IPS-18a (cell line): ENCODE results near the gene FBN3.

Source experiments
- H3K27ac ChIP-seq: one replicate; pipeline ENCODE4 v1.5.1; 2013; ENCODE audit warnings: low read length
- H3K27me3 ChIP-seq: one replicate; pipeline ENCODE4 v1.6.1; 2013; ENCODE audit warnings: mild to moderate bottlenecking, low read length; ENCODE audit not compliant: control insufficient read depth, insufficient read depth
- H3K36me3 ChIP-seq: one replicate; pipeline ENCODE4 v1.6.1; 2013; ENCODE audit warnings: low read depth, low read length; ENCODE audit not compliant: control insufficient read depth
- H3K4me1 ChIP-seq: one replicate; pipeline ENCODE4 v1.6.1; 2013; ENCODE audit warnings: low read depth, low read length; ENCODE audit not compliant: control insufficient read depth
- H3K4me3 ChIP-seq: one replicate; pipeline ENCODE4 v1.5.1; 2013; ENCODE audit warnings: low read length
- H3K9ac ChIP-seq: one replicate; pipeline ENCODE4 v1.6.1; 2013; ENCODE audit warnings: mild to moderate bottlenecking, low read length, moderate library complexity
- H3K9me3 ChIP-seq: one replicate; pipeline ENCODE4 v1.6.1; 2013; ENCODE audit warnings: low read depth, low read length; ENCODE audit not compliant: control insufficient read depth

Gene FBN3

DNA sequence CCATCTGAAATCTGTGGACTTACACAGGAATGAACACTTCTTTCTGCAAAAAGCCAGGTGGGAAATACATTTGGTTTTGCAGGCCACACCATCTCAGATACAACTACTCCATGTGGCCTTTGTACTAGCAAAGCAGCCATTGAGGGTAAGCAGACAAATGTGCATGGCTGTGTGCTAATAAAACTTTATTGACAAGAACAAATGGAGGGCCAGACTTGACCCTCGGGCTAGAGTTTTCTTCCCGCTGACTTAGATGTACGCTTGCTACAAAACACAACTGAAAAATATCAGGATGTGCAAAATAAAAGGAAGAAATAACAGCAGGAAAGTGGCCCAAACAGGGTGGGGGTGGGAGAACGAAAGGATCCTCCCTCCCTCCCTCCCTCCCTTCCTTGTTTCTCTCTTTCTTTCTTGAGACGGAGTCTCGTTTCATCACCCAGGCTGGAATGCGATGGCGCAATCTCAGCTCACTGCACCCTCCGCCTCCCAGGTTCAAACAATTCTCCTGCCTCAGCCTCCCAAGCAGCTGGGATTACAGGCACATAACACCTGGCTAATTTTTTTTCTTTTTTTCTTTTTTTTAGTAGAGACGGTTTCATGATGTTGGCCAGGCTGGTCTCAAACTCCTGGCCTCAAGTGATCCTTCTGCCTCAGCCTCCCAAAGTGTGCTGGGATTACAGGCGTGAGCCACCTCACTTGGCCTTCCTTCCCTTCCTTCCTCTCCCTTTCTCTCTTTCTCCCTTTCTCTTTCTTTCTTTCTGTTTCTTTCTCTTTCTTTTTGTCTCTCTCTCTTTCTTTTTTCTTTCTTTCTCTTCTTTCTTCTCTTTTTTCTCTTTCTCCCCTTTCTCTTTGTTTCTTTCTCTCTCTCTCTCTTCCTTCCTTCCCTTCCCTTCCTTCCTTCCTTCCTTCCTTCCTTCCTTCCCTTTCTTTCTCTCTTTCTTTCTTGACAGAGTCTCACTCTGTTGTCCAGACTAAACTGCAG lies 67.5 kb downstream of the FBN3 start:
- Histone ChIP-seq H3K36me3 (no peaks in the 10 kb centered on the region), H3K27ac (no peak overlapping the region), H3K4me1 (no peaks in the 10 kb centered on the region), H3K27me3 (no peaks in the 10 kb centered on the region), H3K9ac (no peak overlapping the region), H3K4me3 (no peak overlapping the region), H3K9me3 (no peaks in the 10 kb centered on the region)

- no peak overlapping the region for H3K9ac ChIP-seq
- H3K27ac ChIP-seq = no peak overlapping the region
- no peaks in the 10 kb centered on the region for H3K9me3 ChIP-seq
- H3K4me3 ChIP-seq = no peak overlapping the region
- H3K4me1 ChIP-seq = no peaks in the 10 kb centered on the region
- H3K27me3 ChIP-seq = no peaks in the 10 kb centered on the region
- no peaks in the 10 kb centered on the region for H3K36me3 ChIP-seq
These were observed 68.6 kb downstream of the FBN3 start for GRCh38 chr19:8080832-8081231.

DNA sequence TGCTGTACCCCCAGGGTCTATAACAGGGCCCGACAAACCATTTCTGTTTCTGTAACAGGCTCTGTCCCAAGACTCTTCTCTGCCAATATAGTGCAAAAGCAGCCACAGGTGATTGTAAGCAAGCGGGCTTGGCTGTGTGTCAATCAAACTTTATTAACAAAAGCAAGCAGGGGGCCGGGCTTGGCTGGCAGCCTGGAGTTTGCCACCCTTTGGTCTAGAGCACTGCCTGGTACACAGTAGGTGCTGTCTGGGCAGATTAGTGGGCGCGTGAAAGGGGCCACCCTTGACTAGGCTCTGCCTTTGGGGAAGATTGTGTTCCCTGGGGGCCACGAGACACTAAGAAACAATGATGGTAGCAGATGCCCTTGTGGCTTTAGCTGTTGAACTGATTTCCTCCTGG lies 69.4 kb downstream of the FBN3 start:
- Histone ChIP-seq H3K36me3 (no peaks in the 10 kb centered on the region), H3K4me3 (no peak overlapping the region), H3K27ac (no peak overlapping the region), H3K9me3 (no peaks in the 10 kb centered on the region), H3K4me1 (no peaks in the 10 kb centered on the region), H3K27me3 (no peaks in the 10 kb centered on the region), H3K9ac (no peak overlapping the region)

GRCh38 chr19:8075158-8076074 lies 74.0 kb downstream of the FBN3 start:
- H3K36me3 ChIP-seq = peaks cover 4% of the 10 kb centered on the region
- H3K4me3 ChIP-seq = no peak overlapping the region
- H3K4me1 ChIP-seq = no peaks in the 10 kb centered on the region
- no peak overlapping the region for H3K9ac ChIP-seq
- no peaks in the 10 kb centered on the region for H3K27me3 ChIP-seq
- no peak overlapping the region for H3K27ac ChIP-seq
- H3K9me3 ChIP-seq = no peaks in the 10 kb centered on the region

- H3K9me3 ChIP-seq = no peaks in the 10 kb centered on the region
- H3K4me3 ChIP-seq = no peak overlapping the region
- no peak overlapping the region for H3K27ac ChIP-seq
- H3K36me3 ChIP-seq = peaks cover 4% of the 10 kb centered on the region
- no peak overlapping the region for H3K9ac ChIP-seq
- H3K4me1 ChIP-seq = no peaks in the 10 kb centered on the region
- H3K27me3 ChIP-seq = no peaks in the 10 kb centered on the region
These were observed 74.9 kb downstream of the FBN3 start for GRCh38 chr19:8074501-8074900.

DNA sequence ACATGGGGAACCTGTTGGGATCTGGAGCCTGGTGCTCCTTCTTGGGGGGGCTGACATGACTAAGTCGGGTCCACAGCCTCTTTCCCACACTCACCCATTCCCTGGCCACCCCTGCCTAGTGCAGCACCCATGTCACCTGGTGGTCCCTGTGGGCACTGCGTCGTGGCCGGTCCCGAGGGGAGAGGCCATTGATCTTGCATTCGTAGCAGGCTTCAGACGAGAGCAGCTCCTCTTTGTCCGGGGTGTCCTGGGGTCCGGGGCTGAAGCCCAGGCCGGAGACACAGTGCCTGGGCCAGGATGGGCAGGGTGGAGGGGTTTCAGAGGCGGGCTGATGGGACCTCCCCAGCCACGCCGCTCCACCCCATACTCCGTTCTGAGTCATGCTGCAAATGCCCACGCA lies 77.5 kb downstream of the FBN3 start:
- Histone ChIP-seq H3K4me1 (no peaks in the 10 kb centered on the region), H3K9ac (no peak overlapping the region), H3K9me3 (no peaks in the 10 kb centered on the region), H3K4me3 (no peak overlapping the region), H3K27ac (no peak overlapping the region), H3K36me3 (peaks cover 4% of the 10 kb centered on the region), H3K27me3 (no peaks in the 10 kb centered on the region)

- Histone ChIP-seq H3K36me3 (no peaks in the 10 kb centered on the region), H3K9ac (no peak overlapping the region), H3K9me3 (no peaks in the 10 kb centered on the region), H3K27me3 (no peaks in the 10 kb centered on the region), H3K4me3 (no peak overlapping the region), H3K4me1 (no peaks in the 10 kb centered on the region), H3K27ac (no peak overlapping the region)
These were observed 80.1 kb downstream of the FBN3 start for GRCh38 chr19:8069096-8069973.

GRCh38 chr19:8065875-8066261 lies 83.5 kb downstream of the FBN3 start:
- no peak overlapping the region for H3K4me3 ChIP-seq
- H3K9ac ChIP-seq = no peak overlapping the region
- no peaks in the 10 kb centered on the region for H3K27me3 ChIP-seq
- H3K36me3 ChIP-seq = no peaks in the 10 kb centered on the region
- no peak overlapping the region for H3K27ac ChIP-seq
- no peaks in the 10 kb centered on the region for H3K4me1 ChIP-seq
- no peaks in the 10 kb centered on the region for H3K9me3 ChIP-seq

DNA sequence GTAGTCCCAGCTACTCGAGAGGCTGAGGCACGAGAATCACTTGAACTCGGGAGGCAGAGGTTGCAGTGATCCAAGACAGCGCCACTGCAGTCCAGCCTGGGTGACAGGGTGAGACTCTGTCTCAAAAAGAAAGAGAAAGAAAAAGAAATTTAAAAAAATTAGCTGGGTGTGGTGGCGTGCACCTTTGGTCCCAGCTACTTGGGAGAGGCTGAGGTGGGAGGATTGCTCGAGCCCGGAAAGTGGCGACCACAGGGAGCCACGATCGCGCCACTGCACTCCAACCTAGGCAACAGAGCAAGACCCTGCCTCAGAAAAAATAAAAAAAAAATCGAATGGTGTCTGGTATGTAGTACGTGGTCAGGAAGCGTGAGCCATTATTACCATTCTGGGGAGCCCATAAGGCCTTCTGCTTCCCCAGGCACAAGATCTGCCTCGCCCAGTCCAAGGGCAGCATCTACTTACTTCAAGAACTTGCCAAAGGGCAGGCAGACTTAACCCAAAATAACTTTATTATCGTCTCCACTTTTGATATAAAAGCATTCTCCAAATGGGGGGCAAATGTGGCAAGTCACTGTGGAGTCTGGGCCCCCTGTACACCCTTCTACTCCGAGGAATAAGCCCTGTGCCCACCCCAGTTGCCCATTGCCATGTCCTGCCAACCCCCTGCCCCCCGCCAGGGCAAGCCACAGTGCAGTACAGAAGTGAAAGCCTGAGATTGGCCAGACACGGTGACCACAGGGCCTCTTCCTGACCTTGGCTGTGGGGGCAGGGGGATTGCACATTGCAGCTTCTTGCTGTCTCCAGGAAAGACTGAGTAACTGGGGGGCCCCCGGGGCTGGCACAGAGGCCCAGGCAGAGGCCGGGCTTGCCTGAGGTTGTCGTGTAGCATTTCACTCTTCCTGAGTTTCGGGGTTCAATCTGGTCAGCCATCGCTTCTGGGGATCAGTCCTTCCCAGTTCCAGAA lies 84.2 kb downstream of the FBN3 start:
- H3K4me3 ChIP-seq = no peak overlapping the region
- no peak overlapping the region for H3K27ac ChIP-seq
- H3K27me3 ChIP-seq = no peaks in the 10 kb centered on the region
- no peaks in the 10 kb centered on the region for H3K36me3 ChIP-seq
- H3K9me3 ChIP-seq = no peaks in the 10 kb centered on the region
- no peaks in the 10 kb centered on the region for H3K4me1 ChIP-seq
- H3K9ac ChIP-seq = no peak overlapping the region

DNA sequence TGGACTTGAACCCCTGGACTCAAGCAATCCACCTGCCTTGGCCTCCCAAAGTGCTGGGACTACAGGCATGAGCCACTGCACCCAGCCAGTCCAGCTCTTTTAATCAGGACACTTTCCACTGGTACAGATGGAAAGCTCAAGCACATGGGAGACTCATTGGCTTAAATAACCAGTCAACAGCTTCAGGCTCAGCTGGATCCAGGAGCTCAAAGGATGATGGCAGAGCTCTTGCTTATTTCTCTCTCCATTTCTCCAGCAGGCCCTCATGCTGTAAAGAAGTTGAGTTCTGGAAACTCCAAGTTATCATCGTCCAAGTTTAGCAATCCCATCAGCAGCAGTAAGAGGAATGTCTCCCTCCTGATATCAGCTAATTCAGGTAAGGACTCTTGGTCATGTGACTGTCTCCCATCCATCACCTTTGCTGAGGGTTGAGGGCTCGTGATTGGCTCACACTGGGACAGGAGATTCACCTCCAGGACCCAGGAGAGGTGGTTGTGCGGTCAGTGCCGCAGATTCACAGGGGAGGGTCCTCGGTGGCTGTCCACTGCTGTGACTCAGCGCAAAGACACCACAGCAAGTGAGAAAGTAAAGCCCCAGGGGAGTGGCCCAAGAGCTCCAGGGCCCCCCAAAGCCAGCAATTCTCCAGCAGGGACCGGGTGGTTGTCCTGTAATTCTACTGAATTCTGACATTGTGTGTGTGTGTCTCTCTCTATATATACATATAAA lies 91.7 kb downstream of the FBN3 start:
- Histone ChIP-seq H3K9ac (no peak overlapping the region), H3K27me3 (no peaks in the 10 kb centered on the region)

More for the DNA sequence above, 91.7 kb downstream of the FBN3 start:
- H3K9me3 ChIP-seq = no peaks in the 10 kb centered on the region
- H3K27ac ChIP-seq = no peak overlapping the region
- H3K4me1 ChIP-seq = no peaks in the 10 kb centered on the region
- H3K36me3 ChIP-seq = no peaks in the 10 kb centered on the region
- no peak overlapping the region for H3K4me3 ChIP-seq
